ENCODE results near the gene PPARG. TPM values are rescaled to one million over a fixed set of nuclear protein-coding genes. Genes with fewer than 3 reads are reported as not detected.

PPARG gene
- total and polyA plus RNA-seq, 2 of the 8 experiments (the other 6 are each of a cell fraction or from before 2014, with no cell fraction given), result 0.06 TPM; not detected in 1

- no peaks in the 10 kb centered on the region for H3K4me1 ChIP-seq (replicated peaks in 1 of 4; ENCODE audit: control insufficient read depth in 3 of 4, insufficient read depth in 4 of 4, low read length in 3 of 4)
- H3K18ac ChIP-seq (ENCODE audit: extremely low read depth, low read length), result no peak overlapping the region
- H3K23ac ChIP-seq (ENCODE audit: insufficient read length), result no peak overlapping the region
- no peaks in the 10 kb centered on the region for H3K79me2 ChIP-seq (ENCODE audit: control insufficient read depth in 1 of 2, insufficient read depth in 2 of 2, low read length in 2 of 2)
- no peaks in the 10 kb centered on the region for H3K27me3 ChIP-seq (replicated peaks in 1 of 4; ENCODE audit: control insufficient read depth in 3 of 4, extremely low read depth in 1 of 4, insufficient read depth in 3 of 4, low read length in 3 of 4)
- H2AK5ac ChIP-seq (ENCODE audit: low read depth, low read length), result no peak overlapping the region
- H3K4me3 ChIP-seq (ENCODE audit: extremely low read depth in 1 of 4, insufficient read depth in 2 of 4, low read depth in 3 of 4, low read length in 4 of 4), result no peak overlapping the region
- H3K27ac ChIP-seq (ENCODE audit: low read depth, low read length), result no peak overlapping the region
- no peak for TF ChIP-seq ZNF274 (IDR thresholded peaks at IDR 0.05; ENCODE audit: borderline replicate concordance, extremely low read depth, low read length)
- TF ChIP-seq E2F6 (IDR thresholded peaks at IDR 0.05), result no peak
- TF ChIP-seq CTCF (IDR thresholded peaks at IDR 0.05; ENCODE audit: control extremely low read depth in 1 of 3, insufficient read depth in 1 of 3, low read depth in 1 of 3, low read length in 3 of 3), result no peak
- no peak overlapping the region for H3K9ac ChIP-seq (replicated peaks in 1 of 4; ENCODE audit: extremely low read depth in 1 of 4, low read depth in 3 of 4, low read length in 3 of 4)
- FAIRE-seq (no peak), DNase-seq (ENCODE audit: low read depth in 1 of 2, low spot score in 2 of 2) (no peak)
- no peak overlapping the region for H2BK20ac ChIP-seq (ENCODE audit: low read length)
- H2BK12ac ChIP-seq (ENCODE audit: low read depth, low read length), result no peak overlapping the region
- no peak overlapping the region for H2BK15ac ChIP-seq (ENCODE audit: low read length)
- no peak overlapping the region for H3K4ac ChIP-seq (replicated peaks; ENCODE audit: insufficient read length, low read depth, low read length)
- ChIA-PET CTCF (ENCODE audit: partially characterized antibody) (interaction anchor here (0.8 to 1.0 kb wide), 4 partner anchors 10 to 142 kb away, joined by 3 to 4 read pairs (median 3); no protein-coding TSS in a partner anchor), POLR2A (ENCODE audit: partially characterized antibody) (no interaction called here)
- H3K4me2 ChIP-seq (ENCODE audit: insufficient read depth in 1 of 2, low read depth in 2 of 2, low read length in 2 of 2), result no peak overlapping the region
- no peaks in the 10 kb centered on the region for H3K36me3 ChIP-seq (ENCODE audit: control insufficient read depth in 2 of 4, insufficient read depth in 4 of 4, low read length in 3 of 4)
- WGBS, 2 experiments (ENCODE audit: extremely low coverage in 1 of 2, insufficient coverage in 1 of 2, insufficient read length in 1 of 2, insufficient replicate concordance in 2 of 2, low coverage in 1 of 2, low lambda C conversion rate in 2 of 2, missing lambda C conversion rate in 1 of 2), result 83% methylated on average over 5 of the region's 5 CpGs; no CpG with 5 or more reads in 1 of the 2 experiments
- H4K5ac ChIP-seq (ENCODE audit: insufficient read length, low read depth, low read length), result no peak overlapping the region
- no peaks in the 10 kb centered on the region for H3K9me3 ChIP-seq (ENCODE audit: insufficient read depth in 2 of 2, low read depth in 1 of 2, low read length in 1 of 2)
- no peaks in the 10 kb centered on the region for H4K20me1 ChIP-seq (replicated peaks in 1 of 2; ENCODE audit: control insufficient read depth in 1 of 2, insufficient read depth in 2 of 2, low read length in 2 of 2)
- H3K56ac ChIP-seq (replicated peaks; ENCODE audit: insufficient read length, low read depth, low read length), result no peak overlapping the region
- H4K8ac ChIP-seq (ENCODE audit: extremely low read depth, insufficient read depth, low read length), result no peak overlapping the region
- no peak overlapping the region for H2AFZ ChIP-seq (ENCODE audit: low read length)
- H2BK5ac ChIP-seq (ENCODE audit: low read depth, low read length), result no peak overlapping the region
- no peak overlapping the region for H4K91ac ChIP-seq (replicated peaks; ENCODE audit: insufficient read length, low read length)
- no peak overlapping the region for H3K14ac ChIP-seq (ENCODE audit: insufficient read length)
- no peaks in the 10 kb centered on the region for H3K79me1 ChIP-seq (ENCODE audit: low read depth, low read length)
- no peaks in the 10 kb centered on the region for H3K23me2 ChIP-seq (ENCODE audit: low read depth, low read length)
- no peak overlapping the region for H2BK120ac ChIP-seq (replicated peaks; ENCODE audit: low read depth, low read length)
Measured at GRCh38 chr3:12338595-12339546, 50.0 kb downstream of the PPARG start.
